GM21360 (cell line): ENCODE measurements around the gene MED23.

Experiments used
- ATAC-seq: cut with Tn5 transposase; IDR thresholded peaks from one replicate; pipeline ENCODE4 v1.9.1; 2021; ENCODE audit warnings: mild to moderate bottlenecking, moderate library complexity; ENCODE audit not compliant: unreplicated experiment

Gene MED23

DNA sequence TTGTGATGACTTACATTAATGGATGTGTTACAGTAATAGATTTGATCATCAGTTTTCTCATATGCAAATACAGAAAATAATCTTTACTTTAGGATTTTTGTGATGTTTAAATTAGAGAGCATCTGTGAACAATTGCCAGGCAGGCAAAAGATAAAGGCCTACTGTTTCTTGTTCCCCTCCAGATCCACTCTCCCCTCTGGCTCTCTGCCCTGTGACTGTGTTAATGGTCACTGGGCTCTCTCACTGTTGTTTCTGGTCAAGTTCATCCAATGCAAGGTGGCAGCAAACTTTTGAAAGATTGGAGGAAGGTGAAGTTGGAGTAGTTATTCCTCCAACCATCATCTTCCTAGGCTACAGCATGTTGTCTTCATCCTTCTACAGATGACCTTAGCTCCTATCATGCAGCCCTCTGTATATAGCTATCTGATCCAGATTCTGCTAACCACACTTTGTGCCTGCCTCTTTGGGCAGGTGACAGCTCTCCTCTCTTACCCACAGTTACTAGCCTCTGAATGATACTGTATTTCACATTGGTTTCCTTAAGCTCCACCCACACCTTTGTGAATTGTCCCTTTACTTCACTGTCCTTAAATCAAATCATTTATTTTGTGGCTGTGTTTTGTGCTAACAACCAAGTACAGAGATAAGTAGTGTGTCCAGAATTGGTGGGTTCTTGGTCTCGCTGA, 103.9 kb downstream of the MED23 start:
- ATAC-seq = no peak
